Neural progenitor cell (in vitro differentiated cells): ENCODE measurements around the gene CPEB1.

Experiments
- CTCF ChIP-seq: fragments of 200-600 bp; sonication (generic); IDR thresholded peaks from 2 replicates; pipeline ENCODE4 v1.5.1; 2017; ENCODE audit warnings: antibody characterized with exemption, mild to moderate bottlenecking
- EZH2phosphoT487 ChIP-seq: fragments of 200-600 bp; sonication (generic); IDR thresholded peaks from 2 replicates; pipeline ENCODE4 v1.6.1; 2017; ENCODE audit warnings: antibody characterized with exemption

DNA sequence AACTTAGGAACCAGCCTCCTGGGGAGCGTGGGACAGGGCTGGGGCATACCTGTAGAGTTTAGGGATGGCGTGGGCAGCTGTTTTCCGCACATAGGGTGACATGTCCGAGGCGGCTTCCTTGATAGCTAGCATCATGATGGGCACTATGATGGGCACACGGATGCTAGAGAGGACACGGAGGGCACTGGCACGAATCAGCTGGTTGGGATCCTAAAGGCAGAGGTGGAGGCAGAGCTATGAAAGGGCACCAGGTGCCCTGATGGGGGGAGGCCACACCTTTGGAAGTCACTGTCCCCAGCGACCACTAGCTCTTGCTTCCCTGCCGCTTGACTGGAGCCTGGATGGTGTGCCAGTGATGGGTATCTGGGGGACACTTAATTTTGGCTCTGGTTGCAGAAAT lies 34.2 kb upstream of the CPEB1 start:
- TF ChIP-seq CTCF (no peak), EZH2phosphoT487 (no peak)
